AG09309 (cell line): ENCODE results near the gene GPR78.

Source experiments
- DNase-seq: peaks from one replicate; pipeline ENCODE4 v3.0.0-alpha.2; 2010; ENCODE audit warnings: low read depth
- H3K4me3 ChIP-seq: 2 replicates; pipeline ENCODE4 v1.5.1; 2011; ENCODE audit warnings: mild to moderate bottlenecking, low read depth, low read length, moderate library complexity; ENCODE audit not compliant: control insufficient read depth
- CTCF ChIP-seq: IDR thresholded peaks from 2 replicates; pipeline ENCODE4 v1.5.1; 2011; ENCODE audit warnings: mild to moderate bottlenecking, low read depth, low read length, inconsistent platforms; ENCODE audit not compliant: insufficient read depth, control insufficient read depth; ENCODE audit errors: missing control alignments

The GPR78 gene

DNA sequence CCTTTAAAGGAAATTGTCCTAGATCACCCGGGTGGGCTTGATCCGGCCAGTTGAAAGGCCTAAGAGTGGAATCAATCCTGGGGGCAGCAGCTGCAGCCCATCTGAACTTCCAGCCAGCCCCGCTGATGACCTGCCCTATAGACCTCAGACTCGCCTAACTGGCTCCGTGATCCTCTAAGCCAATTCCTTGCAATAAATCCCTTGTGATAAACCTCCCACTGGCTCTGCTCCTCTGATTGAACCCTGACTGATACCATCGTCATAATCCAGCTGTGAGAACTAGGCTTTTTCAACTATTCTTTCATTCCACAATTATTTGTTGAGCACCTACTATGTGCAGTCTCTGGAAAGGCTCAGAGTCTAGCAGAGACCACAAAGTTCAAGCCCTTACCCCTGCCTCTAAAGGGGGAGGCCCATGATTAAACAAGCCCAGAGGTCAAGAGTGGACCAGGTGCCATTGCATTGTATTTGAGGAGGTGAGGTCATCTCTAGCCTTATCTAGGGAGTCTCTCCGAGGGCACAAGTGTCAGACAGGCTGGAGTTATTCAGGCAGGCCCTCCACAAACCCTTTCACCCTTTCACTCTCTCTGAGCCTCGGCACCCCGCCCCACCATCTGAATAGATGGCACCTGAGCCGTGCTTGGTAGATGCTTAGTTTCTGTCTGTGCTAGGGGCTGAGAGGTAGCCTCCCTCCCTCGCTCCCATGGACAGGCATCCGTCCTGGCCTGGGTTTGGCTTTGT is 20.5 kb upstream of the GPR78 start:
- no peak for TF ChIP-seq CTCF
- H3K4me3 ChIP-seq: no peak overlapping the region
- no peak for DNase-seq

- TF ChIP-seq CTCF: no peak
- H3K4me3 ChIP-seq: no peak overlapping the region
- no peak for DNase-seq
Measured at GRCh38 chr4:8560265-8561047, 19.7 kb upstream of the GPR78 start.

DNA sequence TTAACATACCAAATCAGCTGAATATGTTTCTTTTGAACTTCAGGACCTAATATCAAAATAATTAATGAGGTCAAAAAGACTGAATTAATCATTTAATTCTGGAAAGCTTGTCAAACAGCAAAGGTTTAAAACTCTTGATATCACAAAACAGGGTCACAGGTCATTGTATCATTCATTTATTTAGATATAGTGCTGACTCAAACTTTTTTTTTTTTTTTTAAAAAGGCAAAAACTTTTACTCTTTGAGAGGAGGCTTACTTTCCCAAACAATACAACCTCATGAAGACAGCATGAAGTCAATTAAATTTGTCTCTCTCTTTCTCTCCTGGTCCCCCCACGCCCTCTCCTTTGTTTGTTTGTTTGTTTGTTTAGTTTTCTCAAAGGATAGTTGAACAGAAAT is 15.6 kb upstream of the GPR78 start:
- H3K4me3 ChIP-seq: no peak overlapping the region
- no peak for TF ChIP-seq CTCF
- no peak for DNase-seq

DNA sequence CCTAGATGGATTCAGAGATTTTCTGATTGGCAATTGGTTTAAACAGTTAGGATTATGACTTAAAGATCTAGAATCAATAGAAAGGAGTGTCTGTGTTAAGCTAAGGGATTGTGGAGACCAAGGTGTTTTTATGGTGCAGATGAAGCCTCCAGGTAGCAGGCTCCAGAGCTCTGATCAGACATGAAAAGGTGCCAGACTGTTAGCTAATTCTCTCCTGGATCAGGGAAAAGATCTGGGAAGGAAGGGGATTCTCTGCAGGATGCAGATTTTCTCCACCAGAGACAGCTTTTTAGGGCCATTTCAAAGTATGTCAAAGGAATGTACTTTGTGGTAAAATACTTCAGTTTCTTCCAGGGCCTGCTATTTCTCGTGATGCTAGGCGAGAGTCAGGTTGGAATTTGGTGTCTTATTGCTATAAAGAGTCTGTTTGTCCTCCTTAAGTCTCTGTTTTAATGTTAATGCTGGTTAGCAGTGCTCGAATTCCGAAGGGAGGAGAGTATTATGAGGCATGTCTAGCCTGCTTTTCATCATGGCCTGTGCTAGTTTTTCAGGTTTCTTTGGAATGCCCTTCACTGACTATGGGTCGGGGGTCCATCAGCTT is 12.0 kb upstream of the GPR78 start:
- no peak for DNase-seq
- H3K4me3 ChIP-seq: no peak overlapping the region
- TF ChIP-seq CTCF: no peak

DNA sequence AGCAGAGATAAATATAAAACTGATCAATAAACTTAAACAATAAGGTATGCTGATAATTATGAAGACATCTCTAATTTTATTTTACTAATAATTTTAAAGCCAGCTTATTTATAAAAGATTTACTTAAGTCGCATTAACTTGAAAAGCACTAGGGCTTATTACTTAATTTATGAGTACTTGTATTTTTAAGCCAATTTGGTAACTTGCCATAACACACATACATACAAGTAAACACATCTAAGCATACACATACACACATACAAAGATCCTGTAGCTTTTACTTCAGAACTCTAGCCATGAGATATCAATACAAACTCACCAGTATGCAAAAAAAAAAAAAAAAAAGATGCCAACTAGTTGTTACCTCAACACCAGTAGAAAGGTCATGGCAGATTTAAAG is 10.0 kb upstream of the GPR78 start:
- DNase-seq: no peak
- no peak for TF ChIP-seq CTCF

GRCh38 chr4:8571702-8572685 is 8.2 kb upstream of the GPR78 start:
- no peak for TF ChIP-seq CTCF
- no peak for DNase-seq
- H3K4me3 ChIP-seq: no peak overlapping the region

More for the DNA sequence above, 10.0 kb upstream of the GPR78 start:
- no peak overlapping the region for H3K4me3 ChIP-seq
